Motor neuron (in vitro differentiated cells): ENCODE data around the gene ACSF3. TPM values are rescaled to one million over a fixed set of nuclear protein-coding genes. Genes with fewer than 3 reads are reported as not detected.

Experiments
- ATAC-seq, 8 experiments: fragments of 200-7000 bp; cut with Tn5 transposase; replicated peaks in 6 of 8; 2 replicates each; pipeline ENCODE4 v1.8.0; 2021; ENCODE audit warnings: mild to moderate bottlenecking in 8 of 8, moderate library complexity in 8 of 8
- H3K27ac ChIP-seq, 2 donors: fragments of 250-450 bp; sonication (Bioruptor Pico); 2 replicates each; pipeline ENCODE4 v1.9.0; 2021; ENCODE audit warnings: antibody characterized with exemption in 2 of 2, mild to moderate bottlenecking in 2 of 2, moderate library complexity in 1 of 2
- H3K4me1 ChIP-seq, 2 donors: fragments of 250-450 bp; sonication (Bioruptor Pico); replicated peaks in 1 of 2; 2 replicates each; pipeline ENCODE4 v1.6.1; 2021; ENCODE audit warnings: antibody characterized with exemption in 2 of 2, mild to moderate bottlenecking in 2 of 2, moderate library complexity in 1 of 2
- H3K4me3 ChIP-seq, 5 donors: fragments of 250-450 bp; sonication (Bioruptor Pico); 2 replicates each; pipeline ENCODE4 v1.9.0; 2021; ENCODE audit warnings: antibody characterized with exemption in 5 of 5, mild to moderate bottlenecking in 5 of 5, moderate library complexity in 4 of 5
- WGBS, 10 experiments: fragments of 450-650 bp; shearing (Covaris generic); methylation state at CpG; one replicate each; pipeline ENCODE4 v1.0.0; 2022; 5-methylcytosine and 5-hydroxymethylcytosine counted together
- in situ Hi-C, 9 experiments: fragments of 400-800 bp; cut with MboI; loops; one replicate each; pipeline ENCODE4 v1.15.0; 2021; ENCODE audit warnings: low sequenced_read_pairs in 9 of 9, low pct_unique_long_range_greater_than_20kb in 2 of 9; ENCODE audit not compliant: unreplicated experiment in 9 of 9
- total RNA-seq, 8 experiments: library from RNA; unstranded; fragments of 300-600 nt; gene quantifications; 2 replicates each; pipeline versions ENCODE4 v1.2.3 to v1.2.4, GENCODE V29; 2022

Gene ACSF3
- total RNA-seq, 8 experiments from 2014 or later = 7.7 to 39.8 (median 13.8) TPM

DNA sequence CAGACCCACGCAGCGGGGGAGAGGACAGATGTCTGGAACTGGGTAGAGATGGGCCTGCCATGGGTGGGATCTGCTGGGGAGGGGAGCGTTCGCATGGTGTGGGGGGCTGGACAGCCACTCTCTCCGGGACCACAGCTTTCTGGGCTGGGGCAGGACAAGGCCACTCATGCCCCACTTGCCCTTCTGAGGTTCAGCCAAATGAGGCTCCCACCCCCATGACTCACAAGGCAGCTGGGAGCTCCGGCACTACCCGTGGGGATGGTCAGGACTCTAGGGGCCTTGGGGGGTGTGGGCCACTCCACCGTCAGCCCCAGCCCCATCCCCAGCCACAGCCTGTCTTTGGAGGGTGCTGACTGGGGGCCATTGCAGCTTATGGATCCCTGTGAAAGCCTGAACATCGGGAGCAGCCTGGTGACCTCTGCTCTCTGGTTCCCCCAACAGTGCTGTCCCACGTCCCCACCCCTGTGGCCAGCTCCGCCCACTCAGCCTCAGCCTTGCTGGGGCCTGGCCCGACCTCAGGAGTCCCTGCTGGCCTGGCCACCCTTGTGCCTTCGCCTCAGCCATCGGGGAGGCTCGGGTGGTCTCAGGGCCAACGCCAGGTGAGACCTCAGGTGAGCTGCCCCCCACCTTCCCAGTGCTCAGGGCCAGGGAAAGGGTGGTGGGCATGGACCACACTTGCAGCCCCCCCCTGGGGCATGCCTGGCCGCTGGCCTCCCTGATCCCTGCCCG is 73.2 kb downstream of the ACSF3 start:
- no CpG with 5 or more reads among the region's 18 CpGs for WGBS, 10 experiments
- Histone ChIP-seq H3K27ac (no peak overlapping the region), H3K4me1 (peaks cover 36 to 39% of the 10 kb centered on the region in 2 donors), H3K4me3 (no peak overlapping the region)
- in situ Hi-C loops = loop anchor here in 3 of 9 experiments (25.0 kb wide), 3 partner anchors 230 to 430 kb away; partner anchors contain the start of genes APRT (in 1 of the 3) and CDT1 (in 1 of the 3)
- peak in 2 of 8 experiments; percentile 4 to 5 for ATAC-seq

DNA sequence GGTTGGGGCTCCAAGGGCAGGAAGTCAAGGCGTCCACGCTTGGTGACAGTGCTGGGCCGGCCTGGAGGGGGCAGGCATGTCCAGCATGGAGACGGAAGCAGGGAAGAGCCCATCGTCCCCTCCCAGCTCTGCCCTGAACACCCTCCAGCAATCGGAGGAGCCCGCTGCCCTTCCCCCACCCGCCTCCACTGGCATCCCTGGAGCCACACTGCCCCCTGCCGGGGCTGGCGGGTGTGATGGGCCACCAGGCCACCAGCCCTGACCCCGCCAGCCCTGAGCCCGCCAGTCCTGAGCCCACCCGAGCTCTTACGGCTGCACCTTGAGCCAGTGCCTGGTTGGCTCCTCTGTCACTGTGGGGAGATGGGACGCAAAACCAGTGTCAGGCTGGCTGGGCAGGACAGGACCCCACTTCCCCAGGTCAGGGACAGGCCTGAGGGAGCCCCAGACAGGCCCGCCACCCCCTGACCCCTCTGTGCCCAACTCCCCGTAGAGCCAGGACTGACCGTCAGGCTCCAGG is 73.8 kb downstream of the ACSF3 start:
- H3K4me1 ChIP-seq = peaks cover 32 to 33% of the 10 kb centered on the region in 2 donors
- WGBS, 10 experiments = 20% methylated on average over 1 of the region's 18 CpGs; no CpG with 5 or more reads in 9 of the 10 experiments
- H3K4me3 ChIP-seq = no peak overlapping the region
- in situ Hi-C loops = loop anchor here in 3 of 9 experiments (25.0 kb wide), 3 partner anchors 230 to 430 kb away; partner anchors contain the start of genes APRT (in 1 of the 3) and CDT1 (in 1 of the 3)
- H3K27ac ChIP-seq = no peak overlapping the region
- peak; percentile 29 to 77 (median 46) for ATAC-seq

DNA sequence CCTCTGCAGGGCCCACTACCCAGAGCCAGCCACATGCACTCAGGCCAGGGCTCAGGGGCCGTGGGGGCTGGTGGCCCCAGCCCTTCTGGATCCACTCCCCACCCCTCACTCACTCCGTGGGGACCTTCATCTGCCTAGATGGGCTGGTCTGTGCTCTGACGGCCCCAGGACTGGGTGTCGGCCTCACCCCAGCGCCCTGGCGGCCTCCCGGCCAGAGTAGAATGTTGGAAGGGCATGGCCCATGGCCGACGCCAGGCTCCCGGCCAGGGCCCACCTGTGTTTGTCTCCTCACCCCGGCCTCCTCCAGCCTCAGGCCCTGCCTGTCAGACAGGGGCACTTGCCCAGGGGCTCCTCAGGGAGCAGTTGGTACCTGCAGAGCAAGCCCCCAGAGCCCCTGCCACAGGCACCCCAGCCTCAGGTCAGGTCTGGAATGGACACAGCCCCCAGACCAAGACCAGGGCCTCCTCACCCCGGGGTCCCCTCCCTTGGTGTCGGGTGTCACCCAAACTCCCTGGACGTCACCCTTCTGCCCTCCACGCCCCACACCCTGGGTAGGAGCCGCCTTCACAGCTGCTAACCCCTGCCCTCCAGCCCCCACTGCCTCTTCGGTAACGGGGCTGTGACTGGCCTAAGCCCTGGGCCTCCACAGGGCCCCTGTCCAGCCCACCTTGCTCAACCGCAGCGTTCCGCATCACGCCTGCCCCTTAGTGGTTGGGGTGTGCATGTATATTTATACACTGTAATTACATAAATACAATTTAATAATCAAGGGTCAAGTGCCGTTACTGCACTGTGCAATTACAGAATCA is 74.9 kb downstream of the ACSF3 start:
- H3K4me3 ChIP-seq = no peak overlapping the region
- ATAC-seq = no peak
- WGBS, 10 experiments = 80 to 83% methylated on average over 1 of the region's 23 CpGs; no CpG with 5 or more reads in 8 of the 10 experiments
- in situ Hi-C loops = loop anchor here in 3 of 9 experiments (25.0 kb wide), 3 partner anchors 231 to 431 kb away; partner anchors contain the start of genes APRT (in 1 of the 3) and CDT1 (in 1 of the 3)
- H3K27ac ChIP-seq = no peak overlapping the region
- H3K4me1 ChIP-seq = peaks cover 35 to 40% of the 10 kb centered on the region in 2 donors

DNA sequence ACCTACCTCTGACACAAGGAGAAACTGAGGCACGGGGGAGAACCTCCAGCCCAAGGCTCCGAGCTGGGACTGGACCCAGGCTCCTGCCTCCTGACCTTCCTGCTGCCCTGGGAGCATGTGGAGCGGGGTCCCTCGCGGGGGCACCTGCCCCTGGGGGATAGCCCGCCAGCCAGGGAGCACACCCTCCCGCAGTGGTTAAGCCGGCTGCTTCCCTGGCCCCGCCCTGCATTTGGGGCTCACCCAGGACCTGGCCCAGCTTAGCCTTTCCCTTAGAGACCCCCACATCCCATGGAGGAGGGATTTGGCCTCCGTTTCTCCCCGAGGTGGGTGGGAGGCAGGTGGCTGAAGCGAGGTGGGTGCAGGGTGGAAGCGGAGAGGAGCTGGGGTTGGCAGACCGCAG is 76.1 kb downstream of the ACSF3 start:
- 57 to 100% (median 59%) methylated on average over 2 to 5 of the region's 14 CpGs; no CpG with 5 or more reads in 7 of the 10 experiments for WGBS, 10 experiments
- in situ Hi-C loops = loop anchor here in 3 of 9 experiments (25.0 kb wide), 3 partner anchors 232 to 432 kb away; partner anchors contain the start of genes APRT (in 1 of the 3) and CDT1 (in 1 of the 3)
- ATAC-seq = no peak
- no peak overlapping the region for H3K4me3 ChIP-seq
- no peak overlapping the region for H3K27ac ChIP-seq
- H3K4me1 ChIP-seq = peaks cover 26 to 31% of the 10 kb centered on the region in 2 donors

DNA sequence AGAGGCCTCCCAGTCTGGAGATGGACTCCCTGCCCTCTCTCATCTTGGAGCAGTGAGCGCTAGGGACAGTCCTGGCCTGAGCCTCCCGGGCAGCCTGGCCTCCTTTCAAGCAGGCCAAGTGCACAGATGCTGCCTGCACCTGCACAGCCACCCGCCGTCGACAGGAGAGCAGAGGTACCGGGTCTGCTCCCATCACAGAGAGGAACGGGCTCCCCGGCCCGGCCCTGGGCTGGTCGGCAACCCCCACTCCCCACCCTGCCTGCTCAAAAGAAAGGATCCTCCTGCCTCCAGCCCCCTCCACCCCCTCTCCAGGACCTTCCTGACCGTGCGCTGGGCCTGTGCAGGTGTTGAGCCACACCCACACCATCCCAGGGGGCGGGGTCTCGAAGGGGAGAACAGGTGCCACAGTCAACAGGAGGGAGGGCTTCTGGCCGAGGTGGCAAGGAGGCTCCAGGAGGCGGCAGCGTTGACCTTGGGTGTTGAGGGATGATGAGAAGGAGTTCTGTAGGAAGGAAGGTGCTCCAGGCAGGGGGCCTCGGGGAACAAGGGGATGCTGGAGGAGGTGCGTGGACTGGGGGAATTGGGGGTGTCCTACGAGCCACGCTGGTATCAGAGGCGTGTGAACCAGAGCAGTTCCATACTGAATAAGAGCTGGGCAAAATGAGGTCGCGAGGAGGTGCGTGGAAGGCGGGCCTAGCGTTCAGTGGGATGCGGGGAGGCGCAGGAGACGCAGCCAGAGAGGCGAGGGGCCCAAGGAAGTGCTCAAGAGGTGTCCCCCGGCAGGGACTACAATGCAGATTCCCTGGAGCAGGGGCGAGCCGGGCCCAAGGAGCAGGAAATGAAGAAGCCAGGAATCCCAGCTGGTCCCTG is 76.9 kb downstream of the ACSF3 start:
- H3K4me1 ChIP-seq = peaks cover 17 to 23% of the 10 kb centered on the region in 2 donors
- no peak for ATAC-seq
- 27 to 38% methylated on average over 2 to 3 of the region's 34 CpGs; no CpG with 5 or more reads in 8 of the 10 experiments for WGBS, 10 experiments
- H3K4me3 ChIP-seq = peak overlapping the region; percentile 23 to 36 (median 26)
- in situ Hi-C loops = loop anchor here in 3 of 9 experiments (25.0 kb wide), 3 partner anchors 233 to 433 kb away; partner anchors contain the start of genes APRT (in 1 of the 3) and CDT1 (in 1 of the 3)
- no peak overlapping the region for H3K27ac ChIP-seq

DNA sequence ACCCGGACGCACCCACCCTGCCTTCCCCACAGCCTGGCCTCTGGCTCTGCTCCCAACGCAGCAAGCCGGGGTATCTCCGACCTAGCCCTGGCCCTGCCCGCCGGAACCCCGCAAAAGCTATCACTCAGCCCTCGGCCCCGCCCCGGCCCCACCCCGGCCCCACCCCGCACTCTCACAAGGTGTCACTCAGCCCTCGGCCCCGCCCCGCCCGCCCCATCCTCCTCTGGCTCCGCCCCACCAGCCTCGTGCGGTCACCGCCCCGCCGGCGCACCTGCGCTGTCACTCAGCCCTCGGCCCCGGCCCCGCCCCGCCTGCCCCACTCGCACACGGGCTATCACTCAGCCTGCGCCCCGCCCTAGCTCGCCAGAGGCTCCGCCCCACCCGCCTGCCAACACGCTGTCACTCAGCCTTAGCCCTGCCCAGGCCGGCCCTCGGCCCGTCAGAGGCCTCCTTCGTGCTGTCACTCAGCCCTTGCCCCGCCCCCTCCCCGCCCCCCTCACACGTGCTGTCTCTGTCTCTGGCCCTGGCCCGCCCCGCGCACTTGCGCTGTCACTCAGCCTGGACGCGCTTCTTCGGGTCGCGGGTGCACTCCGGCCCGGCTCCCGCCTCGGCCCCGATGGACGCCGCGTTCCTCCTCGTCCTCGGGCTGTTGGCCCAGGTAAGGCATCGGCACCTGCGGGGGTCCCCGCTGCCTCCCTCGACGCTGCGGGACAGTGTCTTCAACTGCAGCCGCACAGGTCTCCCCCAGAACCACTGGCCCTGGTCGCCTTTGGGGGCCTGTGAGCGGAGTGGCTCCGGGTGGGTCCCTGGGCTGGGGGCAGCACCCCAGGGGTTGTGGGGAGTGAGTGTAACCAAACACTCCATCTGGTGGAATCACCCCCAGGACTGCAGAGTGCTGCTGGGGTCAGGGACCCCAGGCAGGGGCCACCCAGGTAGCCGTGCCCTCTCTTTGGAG is 77.8 kb downstream of the ACSF3 start, which contains the start of gene CDH15:
Gene CDH15, plus strand, starts transcription at position 533 of the 955 bp plus-strand sequence. Its CDS starts 84 bp downstream, at position 617.
- ATAC-seq = peak; percentile 76 to 93 (median 91)
- in situ Hi-C loops = loop anchor here in 3 of 9 experiments (25.0 kb wide), 3 partner anchors 234 to 434 kb away; partner anchors contain the start of genes APRT (in 1 of the 3) and CDT1 (in 1 of the 3)
- Histone ChIP-seq H3K4me3 (peak within 1 kb of the TSS; percentile 23 to 36 (median 26)), H3K27ac (no peak within 1 kb of the TSS), H3K4me1 (peaks cover 17 to 22% of the 10 kb centered on the region in 2 donors)
- WGBS, 10 experiments = no CpG with 5 or more reads among the region's 74 CpGs

DNA sequence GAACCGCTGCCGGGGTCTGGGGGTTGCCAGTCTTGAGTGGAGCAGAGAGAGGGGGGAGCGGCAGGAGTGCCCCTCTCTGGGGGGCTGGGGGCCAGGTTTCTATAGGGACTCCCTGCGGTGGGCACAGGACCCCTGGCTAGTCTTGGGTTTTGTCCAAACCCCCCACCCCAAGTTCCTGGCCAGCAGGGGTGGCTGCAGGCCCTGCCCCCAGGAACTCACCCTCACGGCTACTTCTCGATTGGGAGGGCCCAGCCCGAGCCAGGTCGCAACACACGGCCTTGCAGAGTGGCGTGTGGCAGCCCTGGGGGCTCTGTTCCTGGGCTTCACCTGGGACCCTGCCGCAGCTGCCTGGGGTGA is 78.5 kb downstream of the ACSF3 start:
- ATAC-seq = no peak
- peaks cover 12 to 20% of the 10 kb centered on the region in 2 donors for H3K4me1 ChIP-seq
- no peak overlapping the region for H3K27ac ChIP-seq
- in situ Hi-C loops = loop anchor here in 3 of 9 experiments (25.0 kb wide), 3 partner anchors 235 to 435 kb away; partner anchors contain the start of genes APRT (in 1 of the 3) and CDT1 (in 1 of the 3)
- no CpG with 5 or more reads among the region's 11 CpGs for WGBS, 10 experiments
- H3K4me3 ChIP-seq = no peak overlapping the region

DNA sequence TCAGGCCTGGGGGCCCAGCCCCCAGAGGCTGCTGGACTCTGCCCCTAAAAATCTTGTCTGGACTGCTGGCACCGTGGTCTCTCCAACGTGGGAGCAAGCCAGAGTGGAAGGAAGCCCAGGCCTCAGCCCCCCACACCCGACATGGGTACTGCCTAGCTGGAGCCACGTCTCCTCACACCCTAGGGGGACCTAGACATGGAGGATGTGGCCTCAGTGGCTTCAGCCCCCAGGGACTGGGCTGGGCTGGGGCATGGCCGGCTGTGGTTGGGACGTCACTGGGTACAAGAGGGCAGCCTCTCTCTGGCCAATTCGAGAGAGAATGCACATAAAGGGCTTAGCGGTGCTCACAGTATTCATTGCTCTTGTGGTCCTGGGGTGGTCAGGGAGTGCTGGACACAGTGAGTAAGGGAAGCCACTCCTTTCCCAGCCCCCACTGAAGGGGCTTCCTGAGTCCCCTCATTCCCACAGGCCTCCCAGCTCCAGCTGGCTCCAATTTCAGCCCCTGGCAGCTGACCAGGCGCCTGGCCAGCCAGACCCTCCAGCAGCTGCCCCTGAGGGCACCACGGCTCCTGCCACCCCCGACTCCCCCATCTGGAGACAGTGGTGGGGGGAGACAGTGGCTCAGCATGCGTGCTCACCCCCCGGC is 79.0 kb downstream of the ACSF3 start:
- H3K4me1 ChIP-seq = peaks cover 10 to 16% of the 10 kb centered on the region in 2 donors
- WGBS, 10 experiments = 60% methylated on average over 1 of the region's 13 CpGs; no CpG with 5 or more reads in 9 of the 10 experiments

DNA sequence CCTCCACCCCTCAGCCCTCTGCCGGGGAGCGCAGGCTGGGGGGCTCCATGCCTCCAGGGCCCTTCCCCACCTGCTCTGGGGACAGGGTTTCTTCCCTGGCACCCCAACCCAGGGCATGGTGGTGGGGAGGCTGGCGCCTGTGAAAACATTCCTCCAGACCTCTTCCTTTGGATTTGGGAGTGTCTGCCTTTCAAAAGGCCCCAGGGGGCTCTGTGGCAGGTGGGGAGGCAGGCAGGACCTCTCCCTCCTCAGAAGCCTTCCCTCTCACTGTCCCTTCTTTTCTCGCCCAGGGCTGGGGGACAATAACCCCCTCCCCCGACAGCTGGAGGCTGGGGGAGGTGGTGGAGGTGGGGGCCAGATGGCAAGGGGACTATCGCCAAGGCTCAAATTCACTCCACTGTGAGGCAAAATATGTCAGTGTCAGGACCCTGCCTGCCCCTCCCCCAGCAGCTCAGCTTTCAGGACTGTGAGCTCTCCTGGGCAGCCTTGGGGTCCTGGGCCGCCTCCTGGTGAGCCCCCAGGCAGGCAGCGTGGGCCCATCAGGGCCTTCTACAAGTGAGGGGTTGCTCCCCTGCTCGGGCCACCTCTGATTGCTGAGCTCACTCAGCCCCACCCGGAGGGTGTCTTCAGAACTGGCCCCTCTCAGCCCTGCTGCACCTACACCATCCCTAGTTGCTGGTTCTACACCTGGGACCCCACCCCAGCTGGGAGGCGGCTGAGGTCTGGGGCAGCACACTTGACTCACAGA is 79.7 kb downstream of the ACSF3 start:
- WGBS, 10 experiments = no CpG with 5 or more reads among the region's 11 CpGs
- Histone ChIP-seq H3K4me3 (no peak overlapping the region), H3K27ac (no peak overlapping the region), H3K4me1 (peaks cover 10 to 15% of the 10 kb centered on the region in 2 donors)
- no peak for ATAC-seq
- in situ Hi-C loops = loop anchor here in 3 of 9 experiments (25.0 kb wide), 3 partner anchors 236 to 436 kb away; partner anchors contain the start of genes APRT (in 1 of the 3) and CDT1 (in 1 of the 3)

More for the DNA sequence above, 79.0 kb downstream of the ACSF3 start:
- H3K27ac ChIP-seq = no peak overlapping the region
- peak in 2 of 8 experiments; percentile 4 to 20 for ATAC-seq
- in situ Hi-C loops = loop anchor here in 3 of 9 experiments (25.0 kb wide), 3 partner anchors 235 to 435 kb away; partner anchors contain the start of genes APRT (in 1 of the 3) and CDT1 (in 1 of the 3)
- no peak overlapping the region for H3K4me3 ChIP-seq
